WTC11 (cell line): ENCODE results near the gene GPR84. TPM values are rescaled to one million over a fixed set of nuclear protein-coding genes. Genes with fewer than 3 reads are reported as not detected.

ENCODE experiments used
- ATAC-seq: fragments of 200-7000 bp; cut with Tn5 transposase; 2 replicates; pipeline ENCODE4 v1.10.0; 2021; ENCODE audit warnings: mild to moderate bottlenecking, moderate library complexity
- CTCF ChIA-PET: fragments of 300-600 bp; sonication (Branson Sonifier 250); formaldehyde crosslinking; loops from one replicate; lab custom pipeline; 2021; ENCODE audit warnings: antibody characterized with exemption; lab: Charles Lee
- POLR2A ChIA-PET: fragments of 350-600 bp; sonication (Branson Sonifier 250); formaldehyde crosslinking; loops from one replicate; lab custom pipeline; 2021; ENCODE audit warnings: antibody characterized with exemption; lab: Charles Lee
- DNase-seq: peaks from one replicate; pipeline ENCODE4 v3.0.0; 2021; ENCODE audit warnings: low spot score
- H3K27ac Mint-ChIP-seq: 2 replicates; pipeline ENCODE4 v1.8.0; 2021; ENCODE audit warnings: mixed read lengths
- H3K27me3 Mint-ChIP-seq: 2 replicates; pipeline ENCODE4 v1.8.0; 2021; ENCODE audit warnings: low read depth, mild to moderate bottlenecking, moderate library complexity, mixed read lengths
- H3K36me3 Mint-ChIP-seq: 2 replicates; pipeline ENCODE4 v1.8.0; 2021; ENCODE audit warnings: mixed read lengths
- H3K4me1 Mint-ChIP-seq: 2 replicates; pipeline ENCODE4 v1.8.0; 2022; ENCODE audit warnings: mixed read lengths
- H3K4me3 Mint-ChIP-seq: 2 replicates; pipeline ENCODE4 v1.8.0; 2021; ENCODE audit warnings: mild to moderate bottlenecking, moderate library complexity, mixed read lengths
- H3K9me3 Mint-ChIP-seq: 2 replicates; pipeline ENCODE4 v1.8.0; 2021; ENCODE audit warnings: mixed read lengths
- ATF3 ChIP-seq: sonication (generic); formaldehyde crosslinking; conservative IDR thresholded peaks from 2 replicates; pipeline ENCODE4 v1.8.1; 2022; ENCODE audit warnings: mild to moderate bottlenecking, missing genetic modification reagents
- ATF6 ChIP-seq: sonication (generic); formaldehyde crosslinking; IDR thresholded peaks from 2 replicates; pipeline ENCODE4 v1.8.1; 2023; ENCODE audit warnings: mild to moderate bottlenecking, missing genetic modification reagents
- ETV6 ChIP-seq: sonication (generic); formaldehyde crosslinking; IDR thresholded peaks from 2 replicates; pipeline ENCODE4 v1.8.1; 2022; ENCODE audit warnings: mild to moderate bottlenecking, missing genetic modification reagents
- FOXP1 ChIP-seq: sonication (generic); formaldehyde crosslinking; IDR thresholded peaks from 2 replicates; pipeline ENCODE4 v1.8.0; 2022; ENCODE audit warnings: missing genetic modification reagents, mild to moderate bottlenecking, moderate library complexity, borderline replicate concordance
- MYBL2 ChIP-seq: sonication (generic); formaldehyde crosslinking; IDR thresholded peaks from 2 replicates; pipeline ENCODE4 v1.8.1; 2023; ENCODE audit warnings: mild to moderate bottlenecking, moderate library complexity, missing genetic modification reagents
- NFE2L1 ChIP-seq: sonication (generic); formaldehyde crosslinking; IDR thresholded peaks from 2 replicates; pipeline ENCODE4 v1.8.1; 2023; ENCODE audit warnings: missing genetic modification reagents
- NR2C2 ChIP-seq: sonication (generic); formaldehyde crosslinking; IDR thresholded peaks from 2 replicates; pipeline ENCODE4 v1.8.0; 2022; ENCODE audit warnings: mild to moderate bottlenecking, missing genetic modification reagents
- PRRX2 ChIP-seq: fragments of 250-450 bp; sonication (Bioruptor Pico); IDR thresholded peaks from 2 replicates; pipeline ENCODE4 v1.8.0; 2021; ENCODE audit warnings: mild to moderate bottlenecking
- SP1 ChIP-seq: sonication (generic); formaldehyde crosslinking; conservative IDR thresholded peaks from 2 replicates; pipeline ENCODE4 v1.8.1; 2022; ENCODE audit warnings: missing genetic modification reagents
- STAT6 ChIP-seq: sonication (generic); formaldehyde crosslinking; conservative IDR thresholded peaks from 2 replicates; pipeline ENCODE4 v1.8.1; 2023; ENCODE audit warnings: mild to moderate bottlenecking, low read depth, missing genetic modification reagents, moderate library complexity
- TP53 ChIP-seq: sonication (generic); formaldehyde crosslinking; IDR thresholded peaks from 2 replicates; pipeline ENCODE4 v1.8.1; 2023; ENCODE audit warnings: mild to moderate bottlenecking, missing genetic modification reagents
- USF1 ChIP-seq: sonication (generic); formaldehyde crosslinking; IDR thresholded peaks from 2 replicates; pipeline ENCODE4 v1.8.0; 2022; ENCODE audit warnings: mild to moderate bottlenecking, missing genetic modification reagents
- total RNA-seq: library from RNA; stranded (reverse); gene quantifications from 3 replicates; pipeline ENCODE4 v1.2.3, GENCODE V29; 2021
- TF ChIP-seq, protein P1 (sequence below): sonication (generic); formaldehyde crosslinking; IDR thresholded peaks from 2 replicates; pipeline ENCODE4 v1.8.1; 2022; ENCODE audit warnings: mild to moderate bottlenecking, moderate library complexity, missing genetic modification reagents
- TF ChIP-seq, protein P2 (sequence below): fragments of 250-450 bp; sonication (Bioruptor Pico); IDR thresholded peaks from 2 replicates; pipeline ENCODE4 v1.9.0; 2021; ENCODE audit warnings: mild to moderate bottlenecking
- TF ChIP-seq, protein P3 (sequence below): sonication (generic); formaldehyde crosslinking; IDR thresholded peaks from 2 replicates; pipeline ENCODE4 v1.8.0; 2022; ENCODE audit warnings: mild to moderate bottlenecking, missing genetic modification reagents
- TF ChIP-seq, protein P4 (sequence below): sonication (generic); formaldehyde crosslinking; IDR thresholded peaks from 2 replicates; pipeline ENCODE4 v1.8.1; 2022; ENCODE audit warnings: low read depth, missing genetic modification reagents, borderline replicate concordance
- TF ChIP-seq, protein P5 (sequence below): sonication (generic); formaldehyde crosslinking; IDR thresholded peaks from 2 replicates; pipeline ENCODE4 v1.8.1; 2022; ENCODE audit warnings: low read depth, mild to moderate bottlenecking, moderate library complexity, missing genetic modification reagents, borderline replicate concordance
- TF ChIP-seq, protein P6 (sequence below): sonication (generic); formaldehyde crosslinking; IDR thresholded peaks from 2 replicates; pipeline ENCODE4 v1.8.0; 2022; ENCODE audit warnings: mild to moderate bottlenecking, missing genetic modification reagents

The GPR84 gene
- total RNA-seq, 1 experiment from 2014 or later = 0.13 TPM

DNA sequence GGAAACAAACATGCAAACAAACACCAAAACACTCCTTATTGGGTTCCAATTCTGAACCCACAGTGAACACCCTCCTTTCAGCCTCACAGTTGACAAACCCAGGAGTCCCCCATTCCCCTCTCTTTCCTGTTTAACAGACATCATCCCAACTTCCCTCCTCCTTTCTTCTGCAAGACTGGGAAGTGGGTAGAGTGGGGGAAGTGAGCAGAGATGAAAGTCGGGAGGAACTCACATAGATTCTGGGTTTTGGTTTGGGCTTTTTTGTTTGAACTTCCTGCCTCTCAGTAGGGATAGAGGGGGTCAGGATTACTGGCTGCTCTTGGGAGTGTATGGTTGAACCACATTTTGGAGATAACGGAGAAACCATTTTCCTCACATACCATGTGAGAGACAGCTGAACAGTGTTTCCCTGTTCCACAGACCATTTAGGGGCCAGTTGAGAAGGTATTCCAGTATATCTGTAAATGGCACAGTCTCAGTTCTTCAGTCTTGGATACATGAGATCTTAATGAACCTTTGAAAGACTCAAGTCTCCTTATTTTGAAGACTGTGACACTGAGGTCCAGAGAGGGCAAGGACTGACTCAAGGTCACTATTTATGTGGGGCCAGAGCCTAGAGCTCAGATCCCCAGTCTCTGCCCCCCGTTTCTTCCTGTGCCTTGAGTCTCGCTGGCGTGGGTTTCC, 3.9 kb upstream of the GPR84 start:
- Mint-ChIP-seq H3K4me3 (peak overlapping the region; percentile 75), H3K27me3 (peaks cover 52% of the 10 kb centered on the region), H3K9me3 (no peaks in the 10 kb centered on the region), H3K36me3 (peaks cover 14% of the 10 kb centered on the region), H3K4me1 (peaks cover 24% of the 10 kb centered on the region), H3K27ac (no peak overlapping the region)
- no peak for DNase-seq
- CTCF ChIA-PET = interaction anchor here (0.5 to 2.7 kb wide), 30 partner anchors 8 to 152 kb away, joined by 3 to 45 read pairs (median 5); partner anchors contain the start of genes CBX5, COPZ1 and NFE2
- no peak for TF ChIP-seq NR2C2
- TF ChIP-seq, protein P1, sequence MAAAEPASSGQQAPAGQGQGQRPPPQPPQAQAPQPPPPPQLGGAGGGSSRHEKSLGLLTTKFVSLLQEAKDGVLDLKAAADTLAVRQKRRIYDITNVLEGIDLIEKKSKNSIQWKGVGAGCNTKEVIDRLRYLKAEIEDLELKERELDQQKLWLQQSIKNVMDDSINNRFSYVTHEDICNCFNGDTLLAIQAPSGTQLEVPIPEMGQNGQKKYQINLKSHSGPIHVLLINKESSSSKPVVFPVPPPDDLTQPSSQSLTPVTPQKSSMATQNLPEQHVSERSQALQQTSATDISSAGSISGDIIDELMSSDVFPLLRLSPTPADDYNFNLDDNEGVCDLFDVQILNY (CRISPR knock-in tag) = no peak
- no peak for TF ChIP-seq NFE2L1
- TF ChIP-seq, protein P2, sequence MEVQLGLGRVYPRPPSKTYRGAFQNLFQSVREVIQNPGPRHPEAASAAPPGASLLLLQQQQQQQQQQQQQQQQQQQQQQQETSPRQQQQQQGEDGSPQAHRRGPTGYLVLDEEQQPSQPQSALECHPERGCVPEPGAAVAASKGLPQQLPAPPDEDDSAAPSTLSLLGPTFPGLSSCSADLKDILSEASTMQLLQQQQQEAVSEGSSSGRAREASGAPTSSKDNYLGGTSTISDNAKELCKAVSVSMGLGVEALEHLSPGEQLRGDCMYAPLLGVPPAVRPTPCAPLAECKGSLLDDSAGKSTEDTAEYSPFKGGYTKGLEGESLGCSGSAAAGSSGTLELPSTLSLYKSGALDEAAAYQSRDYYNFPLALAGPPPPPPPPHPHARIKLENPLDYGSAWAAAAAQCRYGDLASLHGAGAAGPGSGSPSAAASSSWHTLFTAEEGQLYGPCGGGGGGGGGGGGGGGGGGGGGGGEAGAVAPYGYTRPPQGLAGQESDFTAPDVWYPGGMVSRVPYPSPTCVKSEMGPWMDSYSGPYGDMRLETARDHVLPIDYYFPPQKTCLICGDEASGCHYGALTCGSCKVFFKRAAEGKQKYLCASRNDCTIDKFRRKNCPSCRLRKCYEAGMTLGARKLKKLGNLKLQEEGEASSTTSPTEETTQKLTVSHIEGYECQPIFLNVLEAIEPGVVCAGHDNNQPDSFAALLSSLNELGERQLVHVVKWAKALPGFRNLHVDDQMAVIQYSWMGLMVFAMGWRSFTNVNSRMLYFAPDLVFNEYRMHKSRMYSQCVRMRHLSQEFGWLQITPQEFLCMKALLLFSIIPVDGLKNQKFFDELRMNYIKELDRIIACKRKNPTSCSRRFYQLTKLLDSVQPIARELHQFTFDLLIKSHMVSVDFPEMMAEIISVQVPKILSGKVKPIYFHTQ = no peak
- no peak for TF ChIP-seq FOXP1 (CRISPR knock-in tag)
- no peak for TF ChIP-seq STAT6 (CRISPR knock-in tag)
- TF ChIP-seq, protein P3, sequence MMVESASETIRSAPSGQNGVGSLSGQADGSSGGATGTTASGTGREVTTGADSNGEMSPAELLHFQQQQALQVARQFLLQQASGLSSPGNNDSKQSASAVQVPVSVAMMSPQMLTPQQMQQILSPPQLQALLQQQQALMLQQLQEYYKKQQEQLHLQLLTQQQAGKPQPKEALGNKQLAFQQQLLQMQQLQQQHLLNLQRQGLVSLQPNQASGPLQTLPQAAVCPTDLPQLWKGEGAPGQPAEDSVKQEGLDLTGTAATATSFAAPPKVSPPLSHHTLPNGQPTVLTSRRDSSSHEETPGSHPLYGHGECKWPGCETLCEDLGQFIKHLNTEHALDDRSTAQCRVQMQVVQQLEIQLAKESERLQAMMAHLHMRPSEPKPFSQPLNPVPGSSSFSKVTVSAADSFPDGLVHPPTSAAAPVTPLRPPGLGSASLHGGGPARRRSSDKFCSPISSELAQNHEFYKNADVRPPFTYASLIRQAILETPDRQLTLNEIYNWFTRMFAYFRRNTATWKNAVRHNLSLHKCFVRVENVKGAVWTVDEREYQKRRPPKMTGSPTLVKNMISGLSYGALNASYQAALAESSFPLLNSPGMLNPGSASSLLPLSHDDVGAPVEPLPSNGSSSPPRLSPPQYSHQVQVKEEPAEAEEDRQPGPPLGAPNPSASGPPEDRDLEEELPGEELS (CRISPR knock-in tag) = no peak
- TF ChIP-seq ATF3 = no peak
- TF ChIP-seq USF1 = no peak
- TF ChIP-seq TP53 = no peak
- no peak for ATAC-seq
- POLR2A ChIA-PET = interaction anchor here (1.4 kb wide), 1 partner anchor 85 kb away, joined by 3 read pairs; no protein-coding TSS in a partner anchor

GRCh38 chr12:54363618-54364017, 668 bp downstream of the GPR84 start:
- no peaks in the 10 kb centered on the region for H3K36me3 Mint-ChIP-seq
- DNase-seq (no peak), ATAC-seq (no peak)
- H3K4me1 Mint-ChIP-seq = peaks cover 14% of the 10 kb centered on the region
- ChIA-PET POLR2A (no interaction called here), CTCF (interaction anchor here (1.0 to 9.1 kb wide), 7 partner anchors 11 to 147 kb away, joined by 3 to 200 read pairs (median 7); no protein-coding TSS in a partner anchor)
- no peak overlapping the region for H3K4me3 Mint-ChIP-seq
- H3K9me3 Mint-ChIP-seq = no peaks in the 10 kb centered on the region
- H3K27me3 Mint-ChIP-seq = peaks cover 39% of the 10 kb centered on the region
- no peak overlapping the region for H3K27ac Mint-ChIP-seq
- TF ChIP-seq MYBL2 (CRISPR knock-in tag) (no peak), PRRX2 (CRISPR knock-in tag) (no peak), USF1 (no peak), SP1 (CRISPR knock-in tag) (no peak), ETV6 (CRISPR knock-in tag) (no peak), ATF6 (CRISPR knock-in tag) (no peak)
- TF ChIP-seq, protein P4, sequence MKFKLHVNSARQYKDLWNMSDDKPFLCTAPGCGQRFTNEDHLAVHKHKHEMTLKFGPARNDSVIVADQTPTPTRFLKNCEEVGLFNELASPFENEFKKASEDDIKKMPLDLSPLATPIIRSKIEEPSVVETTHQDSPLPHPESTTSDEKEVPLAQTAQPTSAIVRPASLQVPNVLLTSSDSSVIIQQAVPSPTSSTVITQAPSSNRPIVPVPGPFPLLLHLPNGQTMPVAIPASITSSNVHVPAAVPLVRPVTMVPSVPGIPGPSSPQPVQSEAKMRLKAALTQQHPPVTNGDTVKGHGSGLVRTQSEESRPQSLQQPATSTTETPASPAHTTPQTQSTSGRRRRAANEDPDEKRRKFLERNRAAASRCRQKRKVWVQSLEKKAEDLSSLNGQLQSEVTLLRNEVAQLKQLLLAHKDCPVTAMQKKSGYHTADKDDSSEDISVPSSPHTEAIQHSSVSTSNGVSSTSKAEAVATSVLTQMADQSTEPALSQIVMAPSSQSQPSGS (CRISPR knock-in tag) = no peak
- TF ChIP-seq, protein P5, sequence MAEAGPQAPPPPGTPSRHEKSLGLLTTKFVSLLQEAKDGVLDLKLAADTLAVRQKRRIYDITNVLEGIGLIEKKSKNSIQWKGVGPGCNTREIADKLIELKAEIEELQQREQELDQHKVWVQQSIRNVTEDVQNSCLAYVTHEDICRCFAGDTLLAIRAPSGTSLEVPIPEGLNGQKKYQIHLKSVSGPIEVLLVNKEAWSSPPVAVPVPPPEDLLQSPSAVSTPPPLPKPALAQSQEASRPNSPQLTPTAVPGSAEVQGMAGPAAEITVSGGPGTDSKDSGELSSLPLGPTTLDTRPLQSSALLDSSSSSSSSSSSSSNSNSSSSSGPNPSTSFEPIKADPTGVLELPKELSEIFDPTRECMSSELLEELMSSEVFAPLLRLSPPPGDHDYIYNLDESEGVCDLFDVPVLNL (CRISPR knock-in tag) = no peak
- TF ChIP-seq, protein P6, sequence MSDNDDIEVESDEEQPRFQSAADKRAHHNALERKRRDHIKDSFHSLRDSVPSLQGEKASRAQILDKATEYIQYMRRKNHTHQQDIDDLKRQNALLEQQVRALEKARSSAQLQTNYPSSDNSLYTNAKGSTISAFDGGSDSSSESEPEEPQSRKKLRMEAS = no peak
